GM12878 (cell line): ENCODE results near the gene HBZ. TPM values are rescaled to one million over a fixed set of nuclear protein-coding genes. Genes with fewer than 3 reads are reported as not detected.
A peak's percentile ranks its signal among the peaks of the same experiment; 100 is the strongest.

Experiments used
- NR2C2 ChIP-seq: IDR thresholded peaks from 2 replicates; pipeline ENCODE4 v1.6.1; 2011; ENCODE audit warnings: borderline replicate concordance, low read depth; ENCODE audit not compliant: control insufficient read depth, insufficient read length
- PBX3 ChIP-seq: IDR thresholded peaks from 2 replicates; pipeline ENCODE4 v1.6.1; 2011; ENCODE audit warnings: mild to moderate bottlenecking, low read depth, low read length, moderate library complexity; ENCODE audit not compliant: insufficient replicate concordance
- PRDM15 ChIP-seq: fragments of 450-650 bp; formaldehyde crosslinking; IDR thresholded peaks from 2 replicates; pipeline ENCODE4 v1.4.0; 2020; ENCODE audit warnings: mild to moderate bottlenecking, moderate library complexity
- RAD21 ChIP-seq: IDR thresholded peaks from 2 replicates; pipeline ENCODE4 v1.6.1; 2011; ENCODE audit warnings: mild to moderate bottlenecking, low read depth, low read length, moderate library complexity; ENCODE audit not compliant: insufficient read depth
- RELA ChIP-seq: fragments of 450-650 bp; IDR thresholded peaks from 2 replicates; pipeline ENCODE4 v1.8.0; 2014; ENCODE audit warnings: borderline replicate concordance; ENCODE audit not compliant: partially characterized antibody
- SUPT20H ChIP-seq: IDR thresholded peaks from 2 replicates; pipeline ENCODE4 v1.6.1; 2011; ENCODE audit warnings: low read depth, mild to moderate bottlenecking, low read length, moderate library complexity, borderline replicate concordance; ENCODE audit not compliant: control insufficient read depth
- ZBTB33 ChIP-seq: fragments of 450-650 bp; IDR thresholded peaks from 2 replicates; pipeline ENCODE4 v1.6.1; 2017; ENCODE audit warnings: mild to moderate bottlenecking
- ZBTB4 ChIP-seq: fragments of 450-650 bp; formaldehyde crosslinking; IDR thresholded peaks from 2 replicates; pipeline ENCODE4 v1.4.0; 2022; ENCODE audit warnings: mild to moderate bottlenecking, moderate library complexity
- ZNF687 ChIP-seq: fragments of 450-650 bp; IDR thresholded peaks from 2 replicates; pipeline ENCODE4 v1.6.1; 2017; ENCODE audit warnings: mild to moderate bottlenecking, moderate library complexity
- polyA plus RNA-seq, 11 experiments: library from polyadenylated mRNA; depleted of rRNA in 4 of 11; unstranded in 6 of 11; stranded (reverse) in 5 of 11; fragments of >200 nt; fragmentation: Nextera tagmentation in 4 of 11; fragmentation: Illumina TruSeq in 1 of 11; extraction: Ambion mirVana in 4 of 11; extraction: Trizol in 1 of 11; gene quantifications; 1 replicate in 1 of 11; 2 replicates in 10 of 11; pipeline versions ENCODE4 v1.2.1 to v1.2.3, GENCODE V29; 2011 to 2016; ENCODE audit warnings: inconsistent platforms in 2 of 11, missing spikeins in 2 of 11, low read depth in 1 of 11
- total RNA-seq, 4 experiments: library from RNA; depleted of rRNA in 3 of 4; stranded (reverse); fragments of >200 nt in 3 of 4; fragmentation: Illumina TruSeq in 1 of 4; extraction: Trizol in 1 of 4; gene quantifications; 2 replicates each; pipeline versions ENCODE4 v1.2.1 to v1.2.3, GENCODE V29; 2013 to 2021

HBZ gene
- total and polyA plus RNA-seq, 10 of the 15 experiments (the other 5 are each of a cell fraction or from before 2014, with no cell fraction given), result 0.49 TPM; not detected in 9

- no peak for TF ChIP-seq PBX3
- peak; percentile 78 for TF ChIP-seq ZNF687
- no peak for TF ChIP-seq RAD21
- no peak for TF ChIP-seq SUPT20H
- TF ChIP-seq ZBTB4 (CRISPR knock-in tag), result no peak
- no peak for TF ChIP-seq ZBTB33
- TF ChIP-seq PRDM15 (CRISPR knock-in tag), result no peak
- no peak for TF ChIP-seq RELA
- no peak for TF ChIP-seq NR2C2
Measured at GRCh38 chr16:180681-181564, 28.5 kb downstream of the HBZ start (continued).
